Naive thymus-derived CD4-positive, alpha-beta T cell (primary cell): ENCODE measurements around the gene ZWILCH. TPM values are rescaled to one million over a fixed set of nuclear protein-coding genes. Genes with fewer than 3 reads are reported as not detected.

Experiments used
- ATAC-seq: fragments of 150-1000 bp; cut with Tn5 transposase; 2 replicates; pipeline ENCODE4 v1.10.0; 2021; ENCODE audit warnings: mild to moderate bottlenecking, moderate library complexity
- CTCF ChIA-PET: fragments of 350-600 bp; sonication (Branson Sonifier 250); formaldehyde crosslinking; loops from one replicate; lab custom pipeline; 2021; ENCODE audit warnings: antibody characterized with exemption; lab: Charles Lee
- POLR2A ChIA-PET: fragments of 350-600 bp; sonication (Branson Sonifier 250); formaldehyde crosslinking; loops from one replicate; lab custom pipeline; 2021; ENCODE audit warnings: antibody characterized with exemption, inconsistent platforms; lab: Charles Lee
- DNase-seq, 9 donors: peaks; one replicate each; pipeline versions ENCODE4 v3.0.0 to v3.0.0-alpha.2; 2020 to 2022; ENCODE audit warnings: mixed read lengths in 1 of 9
- H3K27ac ChIP-seq: one replicate; pipeline ENCODE4 v1.7.0; 2013; ENCODE audit warnings: mild to moderate bottlenecking, low read depth, low read length, moderate library complexity
- H3K27me3 ChIP-seq, 2 donors: one replicate each; pipeline ENCODE4 v1.7.0; 2013; ENCODE audit warnings: low read length in 2 of 2, mild to moderate bottlenecking in 2 of 2, moderate library complexity in 2 of 2; ENCODE audit not compliant: control insufficient read depth in 2 of 2, insufficient read depth in 2 of 2
- H3K36me3 ChIP-seq, 3 experiments: 1 replicate in 2 of 3; 2 replicates in 1 of 3; pipeline ENCODE4 v1.7.0; 2013; ENCODE audit warnings: low read length in 3 of 3, mild to moderate bottlenecking in 3 of 3, moderate library complexity in 1 of 3; ENCODE audit not compliant: insufficient read depth in 3 of 3, control insufficient read depth in 2 of 3
- H3K4me1 ChIP-seq, 2 donors: one replicate each; pipeline ENCODE4 v1.7.0; 2013; ENCODE audit warnings: low read length in 2 of 2, mild to moderate bottlenecking in 2 of 2, moderate library complexity in 1 of 2; ENCODE audit not compliant: control insufficient read depth in 2 of 2, insufficient read depth in 2 of 2
- H3K4me3 ChIP-seq: 2 replicates; pipeline ENCODE4 v1.7.0; 2013; ENCODE audit warnings: mild to moderate bottlenecking, low read length
- H3K9me3 ChIP-seq, 3 experiments: 1 replicate in 2 of 3; 2 replicates in 1 of 3; pipeline ENCODE4 v1.7.0; 2013; ENCODE audit warnings: low read length in 3 of 3; ENCODE audit not compliant: control insufficient read depth in 2 of 3
- H3K27ac Mint-ChIP-seq, 9 donors: one replicate each; pipeline ENCODE4 v1.8.0; 2020 to 2022; ENCODE audit warnings: mixed read lengths in 9 of 9, mild to moderate bottlenecking in 8 of 9, moderate library complexity in 5 of 9, inconsistent platforms in 2 of 9
- H3K27me3 Mint-ChIP-seq, 5 donors: one replicate each; pipeline ENCODE4 v1.8.0; 2021 to 2022; ENCODE audit warnings: mixed read lengths in 5 of 5, mild to moderate bottlenecking in 1 of 5
- H3K36me3 Mint-ChIP-seq, 5 donors: one replicate each; pipeline ENCODE4 v1.8.0; 2020 to 2022; ENCODE audit warnings: mixed read lengths in 5 of 5, mild to moderate bottlenecking in 3 of 5, inconsistent platforms in 1 of 5
- H3K4me1 Mint-ChIP-seq, 7 donors: one replicate each; pipeline ENCODE4 v1.8.0; 2020 to 2022; ENCODE audit warnings: mixed read lengths in 7 of 7, mild to moderate bottlenecking in 3 of 7, inconsistent platforms in 1 of 7
- H3K4me3 Mint-ChIP-seq, 10 donors: one replicate each; pipeline ENCODE4 v1.8.0; 2020 to 2022; ENCODE audit warnings: mild to moderate bottlenecking in 10 of 10, mixed read lengths in 10 of 10, moderate library complexity in 6 of 10, inconsistent platforms in 2 of 10
- H3K9me3 Mint-ChIP-seq, 11 donors: one replicate each; pipeline ENCODE4 v1.8.0; 2020 to 2022; ENCODE audit warnings: mixed read lengths in 11 of 11, mild to moderate bottlenecking in 4 of 11, inconsistent platforms in 1 of 11, moderate library complexity in 1 of 11
- intact Hi-C, 2 donors: fragments of 100-400 bp; cut with micrococcal nuclease; formaldehyde crosslinking; loops; one replicate each; pipeline ENCODE4 v1.15.1; 2023
- microRNA-seq: library from miRNA; unstranded; fragments of <30 nt; microRNA quantifications from one replicate; pipeline ENCODE4 v1.2.0, GENCODE V29; 2022; ENCODE audit warnings: borderline microRNAs expressed
- polyA plus RNA-seq, 2 donors: library from polyadenylated mRNA; unstranded; fragments of 300-500 nt; fragmentation: Illumina TruSeq; gene quantifications; one replicate each; pipeline ENCODE4 v1.2.3, GENCODE V29; 2021
- total RNA-seq, 6 experiments: library from RNA in 5 of 6; stranded (reverse) in 5 of 6; gene quantifications; 1 replicate in 5 of 6; 2 replicates in 1 of 6; pipeline ENCODE4 v1.2.3 and lab custom pipeline; 2021 to 2026

The ZWILCH gene
- total and polyA plus RNA-seq, 7 experiments from 2014 or later: 4.3 to 20.3 (median 6.0) TPM

- Histone ChIP-seq H3K4me3 (no peak overlapping the region), H3K9me3 (no peaks in the 10 kb centered on the region), H3K4me1 (no peaks in the 10 kb centered on the region), H3K27ac (no peak overlapping the region), H3K27me3 (no peaks in the 10 kb centered on the region), H3K36me3 (no peaks in the 10 kb centered on the region)
- ATAC-seq (no peak), DNase-seq (no peak)
- Mint-ChIP-seq H3K27me3 (peaks cover 0 to 5% (median 2%) of the 10 kb centered on the region in 5 donors), H3K4me1 (peaks cover 6 to 10% (median 7%) of the 10 kb centered on the region in 7 donors), H3K36me3 (no peaks in the 10 kb centered on the region), H3K4me3 (peak overlapping the region in 1 of 10 donors; percentile 1), H3K9me3 (no peaks in the 10 kb centered on the region), H3K27ac (peak overlapping the region in 3 of 9 donors; percentile 0 to 42 (median 42))
- POLR2A ChIA-PET: no interaction called here
- CTCF ChIA-PET: interaction anchor here (0.6 kb wide), 1 partner anchor 61 kb away, joined by 3 read pairs; no protein-coding TSS in a partner anchor
- intact Hi-C loops: no loop called here
These were observed 93.1 kb downstream of the ZWILCH start for GRCh38 chr15:66598095-66598815.

Small RNAs within 50 kb of the gene (microRNA-seq; reads per million reads assigned to microRNA genes)
- not detected for gene MIR4512

Other genes starting within 250 kb of the ZWILCH start
- 10 to 100 TPM; 34.3 to 40.2 (median 38.1) TPM for gene DIS3L, start 211.8 kb upstream of the ZWILCH start, total RNA-seq
- gene DIS3L, start 211.8 kb upstream of the ZWILCH start, polyA plus RNA-seq: 10 to 100 TPM; 25.3 to 48.8 TPM
- gene TIPIN, start 148.6 kb upstream of the ZWILCH start, total RNA-seq: 10 to 100 TPM in 2 of 5 experiments, 1 to 10 TPM in 3; 3.8 to 28.2 (median 9.9) TPM
- 10 to 100 TPM in 1 of 2 donors, 1 to 10 TPM in 1; 6.1 to 11.1 TPM for gene TIPIN, start 148.6 kb upstream of the ZWILCH start, polyA plus RNA-seq
- 10 to 100 TPM; 37.7 to 97.2 (median 47.5) TPM for gene MAP2K1, start 118.4 kb upstream of the ZWILCH start, total RNA-seq
- gene MAP2K1, start 118.4 kb upstream of the ZWILCH start, polyA plus RNA-seq: 10 to 100 TPM; 37.2 to 45.0 TPM
- gene SNAPC5, start 7.6 kb upstream of the ZWILCH start, total RNA-seq: 10 to 100 TPM; 20.4 to 35.9 (median 25.0) TPM
- gene SNAPC5, start 7.6 kb upstream of the ZWILCH start, polyA plus RNA-seq: 10 to 100 TPM; 66.9 to 77.6 TPM
- 1,000 to 10,000 TPM; 2,229 to 4,292 (median 4,136) TPM for gene RPL4, start 471 bp upstream of the ZWILCH start, total RNA-seq
- 1,000 to 10,000 TPM in 1 of 2 donors, 100 to 1,000 TPM in 1; 898 to 1,586 TPM for gene RPL4, start 471 bp upstream of the ZWILCH start, polyA plus RNA-seq
- not detected for gene LCTL, start 60.7 kb downstream of the ZWILCH start, total RNA-seq
- not detected for gene LCTL, start 60.7 kb downstream of the ZWILCH start, polyA plus RNA-seq
- under 1 TPM; 0.27 to 0.76 (median 0.40) TPM for gene SMAD6, start 196.9 kb downstream of the ZWILCH start, total RNA-seq
- gene SMAD6, start 196.9 kb downstream of the ZWILCH start, polyA plus RNA-seq: not detected